ENCODE data around the gene GOLGA5. TPM values are rescaled to one million over a fixed set of nuclear protein-coding genes. Genes with fewer than 3 reads are reported as not detected.

The GOLGA5 gene
- total RNA-seq, 6 experiments from 2014 or later: 20.0 to 35.6 (median 28.8) TPM

GRCh38 chr14:92863286-92864080 lies 69.4 kb downstream of the GOLGA5 start:
- ATAC-seq (no peak), DNase-seq (no peak)

GRCh38 chr14:92865674-92866073 lies 71.6 kb downstream of the GOLGA5 start:
- Histone ChIP-seq H3K9me3 (no peaks in the 10 kb centered on the region), H3K36me3 (no peaks in the 10 kb centered on the region), H3K4me3 (no peak overlapping the region), H3K4me1 (no peaks in the 10 kb centered on the region), H3K27ac (no peak overlapping the region), H3K27me3 (no peaks in the 10 kb centered on the region)
- ATAC-seq (no peak), DNase-seq (no peak)
- TF ChIP-seq CTCF (IDR thresholded peaks at IDR 0.05) (no peak), POLR2A (IDR thresholded peaks at IDR 0.05) (no peak)
- intact Hi-C loops (cut with DNase I): no loop called here
- WGBS (ENCODE audit: insufficient coverage, low coverage, low lambda C conversion rate, missing lambda C conversion rate): 57% methylated on average over 1 of the region's 1 CpG

More at GRCh38 chr14:92863286-92864080, 69.4 kb downstream of the GOLGA5 start:
- Histone ChIP-seq H3K4me3 (no peak overlapping the region), H3K36me3 (no peaks in the 10 kb centered on the region), H3K9me3 (no peaks in the 10 kb centered on the region), H3K4me1 (no peaks in the 10 kb centered on the region), H3K27me3 (no peaks in the 10 kb centered on the region), H3K27ac (no peak overlapping the region)
- intact Hi-C loops (cut with DNase I): no loop called here
- TF ChIP-seq CTCF (IDR thresholded peaks at IDR 0.05): no peak
- TF ChIP-seq POLR2A (IDR thresholded peaks at IDR 0.05): no peak
- WGBS (ENCODE audit: insufficient coverage, low coverage, low lambda C conversion rate, missing lambda C conversion rate): 76% methylated on average over 6 of the region's 6 CpGs

GRCh38 chr14:92866181-92866752 lies 72.2 kb downstream of the GOLGA5 start:
- Histone ChIP-seq H3K4me3 (no peak overlapping the region), H3K36me3 (no peaks in the 10 kb centered on the region), H3K4me1 (no peaks in the 10 kb centered on the region), H3K9me3 (no peaks in the 10 kb centered on the region), H3K27ac (no peak overlapping the region), H3K27me3 (no peaks in the 10 kb centered on the region)
- no peak for DNase-seq
- no peak for TF ChIP-seq POLR2A (IDR thresholded peaks at IDR 0.05)
- TF ChIP-seq CTCF (IDR thresholded peaks at IDR 0.05): no peak
- WGBS (ENCODE audit: insufficient coverage, low coverage, low lambda C conversion rate, missing lambda C conversion rate): 50% methylated on average over 3 of the region's 3 CpGs
- ATAC-seq: no peak
- intact Hi-C loops (cut with DNase I): no loop called here

- H3K4me1 ChIP-seq: no peaks in the 10 kb centered on the region
- no peaks in the 10 kb centered on the region for H3K27me3 ChIP-seq
- ATAC-seq: no peak
- H3K9me3 ChIP-seq: no peaks in the 10 kb centered on the region
- TF ChIP-seq CTCF (IDR thresholded peaks at IDR 0.05) (no peak), POLR2A (IDR thresholded peaks at IDR 0.05) (no peak)
- H3K27ac ChIP-seq: no peak overlapping the region
- H3K4me3 ChIP-seq: no peak overlapping the region
- intact Hi-C loops (cut with DNase I): no loop called here
- WGBS (ENCODE audit: insufficient coverage, low coverage, low lambda C conversion rate, missing lambda C conversion rate): 69% methylated on average over 9 of the region's 14 CpGs
- DNase-seq: no peak
- no peaks in the 10 kb centered on the region for H3K36me3 ChIP-seq
Measured at GRCh38 chr14:92866901-92867865, 73.1 kb downstream of the GOLGA5 start.

Data from right lobe of liver (tissue), 6 donors.